NCI-H2107 treated with DMSO at 0.1 percent for 48 hours (cell line): ENCODE data around the gene KCTD20.
"Not testable (repeated sequence)": the region's sequence is repeated elsewhere in the genome, so short reads cannot be mapped to it uniquely, and the experiment has no call there.

Source experiments
- DNase-seq: peaks from one replicate; lab custom pipeline; 2025; ENCODE audit not compliant: unreplicated experiment; lab: John Stamatoyannopoulos, UW

Gene KCTD20

GRCh38 chr6:36443471-36444428, 950 bp downstream of the KCTD20 start:
- peak; percentile 14 for DNase-seq

- DNase-seq = no peak
Measured at GRCh38 chr6:36444470-36444869, 1.7 kb downstream of the KCTD20 start.

GRCh38 chr6:36445621-36446020, 2.8 kb downstream of the KCTD20 start:
- no peak for DNase-seq

GRCh38 chr6:36449173-36449572, 6.4 kb downstream of the KCTD20 start:
- DNase-seq = not testable (repeated sequence)

GRCh38 chr6:36452897-36453296, 10.1 kb downstream of the KCTD20 start:
- not testable (repeated sequence) for DNase-seq

- no peak for DNase-seq
Measured at GRCh38 chr6:36455486-36456027, 12.8 kb downstream of the KCTD20 start.

GRCh38 chr6:36459501-36459900, 16.7 kb downstream of the KCTD20 start:
- DNase-seq = no peak

DNA sequence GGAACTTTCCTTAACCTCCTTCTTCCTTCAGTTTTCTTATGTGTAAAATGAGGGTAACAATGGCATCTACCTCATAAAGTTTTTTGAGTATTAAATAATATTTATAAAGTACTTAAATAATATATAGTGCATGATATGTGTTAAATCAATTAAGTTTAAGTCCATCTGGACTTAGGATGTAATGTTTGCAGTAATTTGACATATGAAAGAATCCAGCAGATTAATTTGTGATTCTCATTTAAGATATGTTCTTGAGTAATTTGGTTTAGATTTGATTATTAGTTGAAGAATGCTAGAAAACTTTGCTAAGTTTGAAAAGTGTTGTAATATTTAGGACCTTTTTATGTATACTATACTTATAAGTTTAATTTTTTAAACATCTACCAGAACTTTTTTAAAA, 18.1 kb downstream of the KCTD20 start:
- DNase-seq = no peak

DNA sequence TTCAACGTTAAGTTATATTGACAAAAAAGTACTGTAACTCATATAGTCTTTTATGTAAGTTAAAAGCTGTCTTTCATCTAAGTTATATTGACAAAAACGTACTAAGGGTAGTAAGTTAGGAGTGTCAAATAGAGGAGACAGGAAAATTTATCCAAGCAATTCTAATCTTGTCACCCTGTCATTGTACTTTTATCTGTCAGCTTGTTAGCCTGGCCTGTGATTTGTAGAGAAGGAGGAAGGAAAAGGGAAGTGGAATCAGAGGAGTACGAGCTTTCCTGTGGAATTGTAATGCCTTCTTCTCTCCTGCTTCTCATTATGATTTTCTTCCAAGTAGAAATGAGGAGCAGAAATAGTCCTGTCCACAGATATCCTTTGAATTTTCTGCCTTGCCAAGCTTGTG, 18.8 kb downstream of the KCTD20 start:
- DNase-seq = no peak

DNA sequence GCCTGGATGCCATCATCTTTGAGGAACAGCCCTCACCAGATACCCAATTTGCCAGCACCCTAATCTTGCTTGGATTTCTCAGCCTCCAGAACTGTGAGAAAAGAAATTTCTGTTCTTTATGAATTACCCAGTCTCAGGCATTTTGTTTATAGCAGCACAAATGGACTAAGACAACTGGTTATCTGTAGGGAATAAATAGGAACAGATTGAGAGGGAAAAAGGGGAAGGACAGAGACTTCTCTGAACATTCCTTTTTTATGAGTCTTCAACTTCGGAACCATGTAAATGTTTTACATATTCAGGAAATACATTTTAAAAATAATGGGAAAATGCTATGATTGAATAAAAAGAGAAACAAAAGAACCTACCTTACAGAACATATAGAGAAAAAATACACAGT, 20.9 kb downstream of the KCTD20 start:
- no peak for DNase-seq

DNA sequence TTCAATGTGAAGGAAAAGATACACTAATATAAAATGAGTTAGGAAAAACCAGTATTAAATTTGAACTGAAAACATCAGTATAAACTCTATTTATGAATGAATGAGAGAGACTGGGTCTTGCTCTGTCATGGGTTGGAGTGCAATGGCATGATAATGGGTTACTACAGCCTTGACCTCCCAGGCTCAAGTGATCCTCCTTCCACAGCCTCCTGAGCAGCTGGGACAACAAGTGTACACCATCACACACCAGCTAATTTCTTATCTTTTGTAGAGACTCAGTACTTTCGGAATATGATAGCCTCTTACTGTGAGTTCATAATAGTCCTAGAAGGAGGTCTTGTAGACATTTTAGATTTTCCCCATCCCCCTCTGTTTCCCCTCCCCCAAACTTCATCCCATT, 21.4 kb downstream of the KCTD20 start:
- DNase-seq = no peak

DNA sequence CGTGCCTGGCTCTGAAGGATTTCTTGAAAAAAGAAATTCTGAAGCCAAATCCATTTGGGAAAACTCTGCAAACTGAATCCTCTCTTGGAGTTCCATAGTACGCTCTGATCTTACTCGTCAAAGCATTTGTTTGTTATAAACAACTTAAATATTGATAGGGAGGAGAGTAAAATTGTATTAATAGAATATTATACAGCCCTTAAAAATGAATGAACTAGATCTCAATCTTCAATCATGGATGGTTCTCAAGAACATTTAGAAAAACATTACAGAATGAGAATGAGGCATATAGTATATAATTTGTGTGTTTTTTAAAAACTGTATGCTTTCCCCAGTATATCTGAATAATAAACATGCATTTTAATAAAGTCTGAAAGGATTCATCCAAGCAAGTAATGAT, 24.8 kb downstream of the KCTD20 start:
- no peak for DNase-seq

DNA sequence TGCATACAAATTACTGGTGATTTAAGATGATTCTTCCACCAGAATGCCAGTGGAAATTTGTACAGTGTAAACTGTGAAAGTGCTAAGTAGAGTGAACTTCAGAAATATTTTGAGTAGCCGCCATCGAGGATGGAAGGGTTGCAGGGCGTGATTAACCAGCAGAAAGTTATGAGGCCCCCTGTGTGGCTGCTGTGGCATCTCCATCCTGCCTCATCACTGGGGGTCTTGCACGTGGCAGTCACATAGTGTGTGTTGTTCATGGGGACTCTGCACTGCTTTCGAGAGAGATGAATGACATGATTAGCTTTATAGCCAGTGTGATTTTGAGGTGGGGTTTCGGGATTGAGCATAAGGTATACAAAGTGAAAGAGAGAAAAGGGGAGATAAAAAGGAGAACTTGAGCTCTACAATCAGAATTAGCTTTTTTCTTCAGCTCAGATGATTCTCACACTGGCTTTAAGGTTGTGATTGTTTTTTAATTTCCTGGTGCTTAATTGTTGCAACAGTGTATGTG, 26.4 kb downstream of the KCTD20 start:
- no peak for DNase-seq

- no peak for DNase-seq
Measured at GRCh38 chr6:36469946-36470345, 27.1 kb downstream of the KCTD20 start.

GRCh38 chr6:36478051-36478526, 35.3 kb downstream of the KCTD20 start:
- no peak for DNase-seq

DNA sequence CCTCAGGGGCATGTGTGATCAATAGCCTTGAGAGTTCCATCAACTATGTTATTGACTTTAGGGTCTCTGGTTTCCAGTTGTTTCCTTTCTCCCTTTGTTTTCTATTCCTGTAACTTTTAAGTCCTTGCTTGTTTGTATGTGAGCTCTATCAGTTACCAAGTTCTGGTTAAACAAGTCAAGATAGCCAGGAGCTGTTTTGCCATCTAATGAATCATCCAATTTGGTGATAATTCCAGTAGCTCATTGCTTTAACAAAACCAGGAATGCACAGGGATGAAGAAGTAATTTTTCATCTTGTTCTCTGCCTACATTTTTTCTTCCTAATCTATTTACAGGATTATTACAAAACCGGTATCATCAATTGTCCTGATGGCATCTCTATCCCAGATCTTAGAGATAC, 36.5 kb downstream of the KCTD20 start:
- no peak for DNase-seq

DNA sequence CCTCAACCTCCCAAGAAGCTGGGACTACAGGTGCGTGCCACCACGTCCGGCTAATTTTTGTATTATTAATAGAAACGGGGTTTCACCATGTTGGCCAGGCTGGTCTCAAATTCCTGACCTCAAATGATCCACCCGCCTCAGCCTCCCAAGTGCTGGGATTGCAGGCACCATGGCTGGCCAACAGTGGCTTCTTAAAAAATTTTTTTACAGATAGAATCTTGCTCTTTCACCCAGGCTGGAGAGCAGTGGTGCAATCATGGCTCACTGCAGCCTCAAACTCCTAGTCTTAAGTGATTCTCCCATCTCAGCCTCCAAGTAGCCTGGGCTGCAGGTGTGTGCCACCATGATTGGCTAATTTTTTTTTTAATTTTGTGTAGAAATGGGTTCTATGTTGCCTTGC, 40.5 kb downstream of the KCTD20 start:
- not testable (repeated sequence) for DNase-seq

DNA sequence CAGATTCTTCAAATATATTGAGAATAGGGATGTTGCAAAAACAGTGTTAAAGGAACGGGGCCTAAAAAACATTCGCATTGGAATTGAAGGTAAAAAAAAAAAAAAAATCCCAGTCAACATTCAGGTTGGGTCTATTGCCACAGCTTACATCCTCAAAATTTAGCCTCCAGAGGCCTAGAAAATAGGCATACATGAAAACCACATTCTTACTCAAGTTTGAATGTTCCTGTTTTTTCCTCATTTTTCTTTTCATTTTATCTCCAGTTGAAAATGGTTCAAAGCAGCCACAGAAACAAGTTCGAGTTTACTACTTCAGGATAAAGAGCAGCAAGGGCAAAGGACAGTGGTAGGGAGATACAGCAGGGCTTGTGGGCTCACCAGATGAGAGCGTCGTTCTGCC, 41.9 kb downstream of the KCTD20 start:
- DNase-seq = no peak

- DNase-seq = no peak
Measured at GRCh38 chr6:36487698-36488097, 44.9 kb downstream of the KCTD20 start.

DNA sequence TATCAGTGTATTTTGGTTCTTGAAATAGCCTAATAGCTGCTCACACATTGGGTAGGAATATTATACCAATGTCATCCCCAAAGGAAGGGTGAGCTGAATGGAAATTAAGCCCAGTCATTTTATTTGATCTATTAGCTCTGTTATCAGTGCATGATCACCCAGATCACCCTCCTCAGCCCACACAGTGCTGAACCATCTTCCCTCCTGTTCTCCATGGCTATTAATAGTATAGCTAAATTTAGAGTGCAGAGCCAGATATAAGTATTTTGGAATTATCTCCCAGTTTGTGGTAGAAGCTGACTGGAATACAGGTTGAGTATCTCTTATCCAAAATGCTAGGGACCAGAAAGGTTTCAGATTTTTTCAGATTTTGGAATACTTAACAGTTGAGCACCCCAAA, 45.4 kb downstream of the KCTD20 start:
- DNase-seq = no peak

GRCh38 chr6:36489426-36489825, 46.6 kb downstream of the KCTD20 start:
- DNase-seq = no peak

DNA sequence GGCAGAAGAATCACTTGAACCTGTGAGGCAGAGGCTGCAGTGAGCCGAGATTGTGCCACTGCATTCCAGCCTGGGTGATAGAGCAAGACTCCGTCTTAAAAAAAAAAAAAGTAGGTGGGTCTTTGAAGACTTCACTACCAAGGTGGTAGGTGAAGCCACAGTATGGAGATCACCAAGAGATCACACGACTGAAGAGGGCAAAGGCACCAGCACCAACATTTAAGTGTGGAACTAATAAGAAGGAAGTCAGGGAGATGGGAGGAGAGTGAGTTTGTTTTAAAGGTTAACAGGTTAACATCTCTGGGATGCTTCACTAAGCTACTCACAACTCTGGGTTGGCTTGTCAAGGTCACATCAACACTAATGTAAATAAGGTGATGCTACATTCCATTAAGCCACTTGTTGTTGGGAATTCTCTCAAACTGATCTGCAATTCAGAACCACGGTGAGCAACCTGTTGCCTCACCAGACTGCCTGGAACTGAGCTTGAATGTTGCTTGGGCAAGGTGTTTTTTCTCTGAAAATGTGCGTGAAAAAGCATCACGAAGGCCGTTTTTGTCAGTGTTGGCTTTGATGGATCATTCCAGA, 48.7 kb downstream of the KCTD20 start:
- DNase-seq = no peak
